ENCODE data around the gene ZP4. TPM values are rescaled to one million over a fixed set of nuclear protein-coding genes. Genes with fewer than 3 reads are reported as not detected.
"Not testable (repeated sequence)": the region's sequence is repeated elsewhere in the genome, so short reads cannot be mapped to it uniquely, and the experiment has no call there.

ZP4 gene
- total RNA-seq, 1 experiment from 2014 or later, result not detected

DNA sequence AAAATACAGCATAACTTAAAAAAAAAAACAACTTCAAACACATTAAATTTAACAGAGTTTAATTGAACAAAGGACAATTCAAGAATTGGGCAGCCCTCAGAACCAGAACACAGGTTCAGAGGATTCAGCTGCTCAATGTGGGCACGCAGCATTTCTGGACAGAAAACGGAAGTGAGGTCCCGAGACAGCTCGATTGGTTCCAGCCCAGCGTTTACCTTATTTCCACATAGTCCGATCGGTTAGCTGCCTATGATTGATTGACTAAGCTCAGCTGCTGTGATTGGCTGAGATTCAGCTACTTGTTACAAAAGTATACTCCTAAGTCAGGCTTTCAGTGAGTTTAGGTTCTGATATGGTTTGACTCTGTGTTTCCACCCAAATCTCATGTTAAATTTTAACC lies 33.3 kb downstream of the ZP4 start:
- H3K36me3 Mint-ChIP-seq (ENCODE audit: insufficient read depth, unreplicated experiment), result no peaks in the 10 kb centered on the region
- no peaks in the 10 kb centered on the region for H3K27me3 Mint-ChIP-seq (ENCODE audit: unreplicated experiment)
- no peak overlapping the region for H3K4me3 Mint-ChIP-seq (ENCODE audit: low read depth, unreplicated experiment)
- BruUV-seq (replicated peaks), result no TSS peak
- CTCF ChIA-PET, result no interaction called here
- intact Hi-C loops (cut with micrococcal nuclease; ENCODE audit: unreplicated experiment), result no loop called here
- no peaks in the 10 kb centered on the region for H3K4me1 Mint-ChIP-seq (ENCODE audit: low read depth, unreplicated experiment)
- TF ChIP-seq, protein P1, sequence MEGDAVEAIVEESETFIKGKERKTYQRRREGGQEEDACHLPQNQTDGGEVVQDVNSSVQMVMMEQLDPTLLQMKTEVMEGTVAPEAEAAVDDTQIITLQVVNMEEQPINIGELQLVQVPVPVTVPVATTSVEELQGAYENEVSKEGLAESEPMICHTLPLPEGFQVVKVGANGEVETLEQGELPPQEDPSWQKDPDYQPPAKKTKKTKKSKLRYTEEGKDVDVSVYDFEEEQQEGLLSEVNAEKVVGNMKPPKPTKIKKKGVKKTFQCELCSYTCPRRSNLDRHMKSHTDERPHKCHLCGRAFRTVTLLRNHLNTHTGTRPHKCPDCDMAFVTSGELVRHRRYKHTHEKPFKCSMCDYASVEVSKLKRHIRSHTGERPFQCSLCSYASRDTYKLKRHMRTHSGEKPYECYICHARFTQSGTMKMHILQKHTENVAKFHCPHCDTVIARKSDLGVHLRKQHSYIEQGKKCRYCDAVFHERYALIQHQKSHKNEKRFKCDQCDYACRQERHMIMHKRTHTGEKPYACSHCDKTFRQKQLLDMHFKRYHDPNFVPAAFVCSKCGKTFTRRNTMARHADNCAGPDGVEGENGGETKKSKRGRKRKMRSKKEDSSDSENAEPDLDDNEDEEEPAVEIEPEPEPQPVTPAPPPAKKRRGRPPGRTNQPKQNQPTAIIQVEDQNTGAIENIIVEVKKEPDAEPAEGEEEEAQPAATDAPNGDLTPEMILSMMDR (IDR thresholded peaks at IDR 0.05; ENCODE audit: unreplicated experiment), result no peak
- H3K9me3 Mint-ChIP-seq (ENCODE audit: low read depth, unreplicated experiment), result peaks cover 2% of the 10 kb centered on the region
- no peak overlapping the region for H3K27ac Mint-ChIP-seq (ENCODE audit: unreplicated experiment)
- DNase-seq, result no peak

DNA sequence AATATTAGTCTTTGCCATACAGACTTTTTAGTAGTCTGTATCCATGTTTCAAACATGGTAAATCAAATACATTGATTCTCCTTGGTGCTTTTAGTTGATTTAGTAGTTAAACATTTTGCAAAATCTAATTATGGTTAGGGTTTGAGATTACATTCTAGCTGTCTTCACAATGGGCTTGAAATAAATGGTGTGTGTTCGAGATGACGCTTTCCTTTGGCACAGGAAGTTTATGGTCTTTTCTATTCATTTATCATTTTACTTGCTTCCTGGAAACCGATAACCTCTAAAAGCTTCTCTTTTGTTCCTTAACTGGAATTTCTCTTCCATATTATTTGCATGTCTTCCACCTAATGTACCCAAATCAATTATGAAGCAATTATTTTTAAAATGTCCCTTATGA lies 38.4 kb downstream of the ZP4 start:
- BruUV-seq (replicated peaks), result no TSS peak
- Mint-ChIP-seq H3K27ac (ENCODE audit: unreplicated experiment) (no peak overlapping the region), H3K27me3 (ENCODE audit: unreplicated experiment) (no peaks in the 10 kb centered on the region), H3K4me3 (ENCODE audit: low read depth, unreplicated experiment) (no peak overlapping the region), H3K4me1 (ENCODE audit: low read depth, unreplicated experiment) (no peaks in the 10 kb centered on the region), H3K9me3 (ENCODE audit: low read depth, unreplicated experiment) (no peaks in the 10 kb centered on the region), H3K36me3 (ENCODE audit: insufficient read depth, unreplicated experiment) (no peaks in the 10 kb centered on the region)
- CTCF ChIA-PET, result interaction anchor here (1.6 kb wide), 2 partner anchors 8 to 45 kb away, joined by 3 to 4 read pairs; no protein-coding TSS in a partner anchor
- TF ChIP-seq, protein P1 (IDR thresholded peaks at IDR 0.05; ENCODE audit: unreplicated experiment), result no peak
- no peak for DNase-seq
- intact Hi-C loops (cut with micrococcal nuclease; ENCODE audit: unreplicated experiment), result loop anchor here (5.0 kb wide), 1 partner anchor 1100 kb away; no protein-coding TSS in a partner anchor

DNA sequence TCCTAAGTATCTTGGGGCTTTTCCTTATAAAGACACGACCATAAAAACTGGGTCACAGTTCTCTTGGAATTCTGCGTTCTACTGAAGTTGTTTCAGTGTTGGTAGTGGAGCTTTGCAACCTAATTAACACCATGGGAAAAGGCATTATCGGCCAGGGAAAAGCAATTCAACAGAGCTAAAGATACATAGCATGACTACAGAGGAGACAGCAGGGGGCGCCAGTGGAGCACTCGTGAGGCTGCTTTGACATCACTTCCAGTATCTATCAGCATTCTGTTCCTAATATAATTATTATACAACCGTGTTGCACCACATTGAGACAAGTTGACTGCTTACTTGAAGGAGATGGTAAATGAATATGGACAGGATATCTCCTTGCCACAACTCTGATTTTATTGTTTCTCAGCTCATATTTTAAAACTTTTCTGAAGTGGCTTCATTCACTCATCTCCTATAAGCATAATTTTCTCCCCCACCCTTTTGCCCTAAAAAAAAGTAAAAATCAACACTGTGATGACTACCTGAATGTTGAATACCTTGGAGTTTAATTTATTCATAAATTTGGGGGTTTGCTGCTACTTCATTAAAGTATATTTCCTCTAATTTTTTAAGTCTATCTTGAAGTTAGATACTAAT lies 39.4 kb downstream of the ZP4 start:
- intact Hi-C loops (cut with micrococcal nuclease; ENCODE audit: unreplicated experiment), result loop anchor here (1.0 to 5.0 kb wide), 3 partner anchors 401 to 1101 kb away; no protein-coding TSS in a partner anchor
- H3K36me3 Mint-ChIP-seq (ENCODE audit: insufficient read depth, unreplicated experiment), result no peaks in the 10 kb centered on the region
- no peaks in the 10 kb centered on the region for H3K27me3 Mint-ChIP-seq (ENCODE audit: unreplicated experiment)
- TF ChIP-seq, protein P1 (IDR thresholded peaks at IDR 0.05; ENCODE audit: unreplicated experiment), result no peak
- no peak overlapping the region for H3K4me3 Mint-ChIP-seq (ENCODE audit: low read depth, unreplicated experiment)
- DNase-seq, result peak; percentile 84
- BruUV-seq (replicated peaks), result no TSS peak
- CTCF ChIA-PET, result interaction anchor here (0.6 to 1.6 kb wide), 5 partner anchors 9 to 1535 kb away, joined by 3 to 10 read pairs (median 3); partner anchors contain the start of gene CHRM3
- H3K4me1 Mint-ChIP-seq (ENCODE audit: low read depth, unreplicated experiment), result peaks cover 7% of the 10 kb centered on the region
- H3K27ac Mint-ChIP-seq (ENCODE audit: unreplicated experiment), result no peak overlapping the region
- H3K9me3 Mint-ChIP-seq (ENCODE audit: low read depth, unreplicated experiment), result no peaks in the 10 kb centered on the region

DNA sequence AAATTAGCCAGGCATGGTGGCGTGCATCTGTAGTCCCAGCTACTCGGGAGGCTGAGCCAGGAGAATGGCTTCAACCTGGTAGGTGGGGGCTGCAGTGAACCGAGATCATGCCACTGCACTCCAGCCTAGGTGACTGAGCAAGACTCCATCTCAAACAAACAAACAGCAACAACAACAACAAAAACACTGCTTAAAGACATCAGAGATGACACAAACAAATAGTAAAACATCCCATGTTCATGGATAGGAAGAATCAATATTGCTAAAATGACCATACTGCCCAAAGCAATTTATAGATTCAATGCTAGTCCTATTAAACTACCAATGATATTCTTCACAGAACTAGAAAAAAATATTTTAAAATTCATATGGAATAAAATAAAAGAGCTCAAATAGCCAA lies 47.2 kb downstream of the ZP4 start:
- H3K4me3 Mint-ChIP-seq (ENCODE audit: low read depth, unreplicated experiment); H3K9me3 Mint-ChIP-seq (ENCODE audit: low read depth, unreplicated experiment); BruUV-seq (replicated peaks); CTCF ChIA-PET; H3K27ac Mint-ChIP-seq (ENCODE audit: unreplicated experiment); H3K27me3 Mint-ChIP-seq (ENCODE audit: unreplicated experiment); H3K36me3 Mint-ChIP-seq (ENCODE audit: insufficient read depth, unreplicated experiment); DNase-seq; H3K4me1 Mint-ChIP-seq (ENCODE audit: low read depth, unreplicated experiment); intact Hi-C loops (cut with micrococcal nuclease; ENCODE audit: unreplicated experiment): not testable (repeated sequence)

DNA sequence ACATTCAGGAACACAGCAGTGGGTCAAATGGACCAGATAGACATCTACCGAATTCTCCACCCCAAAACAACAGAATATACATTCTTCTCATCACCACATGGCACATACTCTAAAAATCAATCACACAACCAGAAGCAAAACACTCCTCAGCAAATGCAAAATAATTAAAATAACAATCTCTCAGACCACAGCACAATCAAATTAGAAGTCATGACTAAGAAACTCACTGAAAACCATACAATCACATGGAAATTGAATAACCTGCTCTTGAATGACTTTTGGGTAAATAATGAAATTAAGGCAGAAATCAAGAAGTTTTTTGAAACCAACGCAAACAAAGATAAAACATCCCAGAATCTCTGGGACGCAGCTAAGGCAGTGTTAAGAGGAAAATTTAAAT lies 49.2 kb downstream of the ZP4 start:
- Mint-ChIP-seq H3K27ac (ENCODE audit: unreplicated experiment) (no peak overlapping the region), H3K36me3 (ENCODE audit: insufficient read depth, unreplicated experiment) (no peaks in the 10 kb centered on the region), H3K27me3 (ENCODE audit: unreplicated experiment) (no peaks in the 10 kb centered on the region), H3K4me3 (ENCODE audit: low read depth, unreplicated experiment) (no peak overlapping the region), H3K9me3 (ENCODE audit: low read depth, unreplicated experiment) (peaks cover 5% of the 10 kb centered on the region), H3K4me1 (ENCODE audit: low read depth, unreplicated experiment) (peaks cover 2% of the 10 kb centered on the region)
- DNase-seq, result no peak
- intact Hi-C loops (cut with micrococcal nuclease; ENCODE audit: unreplicated experiment), result no loop called here
- TF ChIP-seq, protein P1 (IDR thresholded peaks at IDR 0.05; ENCODE audit: unreplicated experiment), result no peak
- no TSS peak for BruUV-seq (replicated peaks)
- CTCF ChIA-PET, result no interaction called here
